NCI-H2081 treated with DMSO at 0.1 percent for 48 hours (cell line): Measurements from ENCODE around the gene HSD11B2.
A peak's percentile ranks its signal among the peaks of the same experiment; 100 is the strongest.

Experiments
- DNase-seq: peaks from one replicate; lab custom pipeline; 2025; lab: John Stamatoyannopoulos, UW

The HSD11B2 gene

DNA sequence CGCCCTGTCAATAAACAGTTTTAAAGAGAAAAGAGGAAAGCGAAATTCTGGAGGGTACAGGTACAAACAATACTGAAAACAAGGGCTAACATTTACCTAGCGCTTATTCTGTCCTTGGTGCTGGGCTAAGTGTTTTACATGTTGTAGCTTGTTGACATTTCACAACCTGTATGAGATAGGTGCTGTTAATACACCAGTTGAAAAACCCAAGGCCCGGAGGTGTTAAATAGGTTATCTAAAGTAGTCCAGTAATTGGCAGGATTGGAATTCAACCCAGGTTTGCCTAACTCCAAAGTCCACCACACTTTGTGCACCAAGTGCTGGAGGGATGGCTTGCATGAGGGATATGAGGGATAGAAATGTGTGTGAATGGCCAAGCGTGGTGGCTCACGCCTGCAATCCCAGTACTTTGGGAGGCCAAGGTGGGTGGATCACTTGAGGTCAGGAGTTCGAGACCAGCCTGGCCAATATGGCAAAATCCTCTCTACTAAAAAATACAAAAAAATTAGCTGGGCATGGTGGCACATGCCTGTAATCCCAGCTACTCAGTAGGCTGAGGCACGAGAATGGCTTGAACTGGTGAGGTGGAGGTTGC lies 47.1 kb downstream of the HSD11B2 start:
- DNase-seq = no peak

DNA sequence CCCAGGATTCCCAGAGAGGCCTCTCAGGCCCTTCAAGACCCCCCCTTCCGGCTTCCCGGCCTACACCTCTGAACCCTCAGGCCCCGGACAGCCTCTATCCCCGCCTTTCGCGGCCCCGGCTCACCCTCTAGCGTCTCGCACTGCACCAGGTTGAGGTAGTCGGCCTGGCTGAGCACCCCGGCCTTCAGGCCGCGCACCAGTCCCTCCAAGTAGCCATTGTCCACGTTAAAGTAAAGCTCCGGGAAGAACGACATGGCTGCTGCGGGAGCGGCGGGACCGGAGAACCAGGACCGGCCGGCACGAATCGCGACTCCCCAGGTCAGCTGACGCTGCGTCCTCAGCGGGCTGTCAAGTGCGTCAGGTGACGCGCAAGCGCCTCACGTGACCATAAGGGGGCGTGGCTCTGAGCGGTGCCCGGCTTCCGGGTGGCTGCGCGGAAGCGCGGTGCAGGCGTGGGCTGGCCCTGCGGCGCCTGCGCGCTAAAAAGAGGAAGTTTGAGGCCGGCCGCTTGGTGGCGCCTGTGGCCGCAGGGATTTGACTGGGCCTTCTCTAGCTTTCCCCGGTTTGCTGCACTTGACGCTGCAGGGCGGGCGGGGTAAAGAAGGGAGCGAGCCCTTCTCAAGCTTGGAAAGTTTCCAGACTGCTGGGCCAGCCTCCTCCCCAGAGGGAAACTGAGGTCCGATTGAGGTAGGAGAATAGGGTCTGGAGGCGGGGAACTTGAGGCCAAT lies 50.1 kb downstream of the HSD11B2 start, which contains the start of gene ATP6V0D1:
ATP6V0D1 (minus strand) TSS at position 325 of the 728 bp plus-strand sequence; CDS start at position 254, 71 bp downstream.
- DNase-seq = peak; percentile 77

DNA sequence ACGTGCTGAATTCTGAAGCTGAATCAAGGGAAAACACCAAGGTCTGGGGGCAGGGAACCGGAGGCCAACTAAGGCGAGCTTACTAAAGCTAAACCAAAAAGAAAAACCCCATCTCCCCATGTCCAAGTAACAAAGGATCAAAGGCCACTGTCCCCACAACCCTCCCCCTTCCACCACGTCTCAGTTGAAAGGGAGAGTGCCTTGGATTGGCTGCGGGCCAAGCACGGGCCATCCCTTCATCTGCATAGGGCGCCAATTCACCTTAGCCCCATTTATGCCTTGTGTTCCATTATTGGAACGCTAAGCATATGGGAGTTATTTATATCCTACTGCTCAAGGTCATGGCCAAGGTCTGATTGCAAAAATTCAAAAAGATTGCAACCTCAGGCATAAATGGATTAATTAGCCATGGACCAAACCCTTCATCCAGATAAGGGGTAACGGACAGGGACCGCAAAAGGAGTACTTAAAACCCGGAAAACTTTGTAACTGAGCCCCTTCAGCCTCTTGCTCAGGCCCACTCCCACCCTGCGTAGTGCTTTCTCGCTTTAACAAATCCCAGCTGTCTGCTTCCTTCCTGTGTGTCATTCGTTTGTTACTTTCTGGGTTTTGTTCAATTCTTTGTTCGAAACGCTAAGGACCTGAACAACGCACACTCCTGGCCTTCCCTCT lies 50.8 kb downstream of the HSD11B2 start:
- DNase-seq = no peak

DNA sequence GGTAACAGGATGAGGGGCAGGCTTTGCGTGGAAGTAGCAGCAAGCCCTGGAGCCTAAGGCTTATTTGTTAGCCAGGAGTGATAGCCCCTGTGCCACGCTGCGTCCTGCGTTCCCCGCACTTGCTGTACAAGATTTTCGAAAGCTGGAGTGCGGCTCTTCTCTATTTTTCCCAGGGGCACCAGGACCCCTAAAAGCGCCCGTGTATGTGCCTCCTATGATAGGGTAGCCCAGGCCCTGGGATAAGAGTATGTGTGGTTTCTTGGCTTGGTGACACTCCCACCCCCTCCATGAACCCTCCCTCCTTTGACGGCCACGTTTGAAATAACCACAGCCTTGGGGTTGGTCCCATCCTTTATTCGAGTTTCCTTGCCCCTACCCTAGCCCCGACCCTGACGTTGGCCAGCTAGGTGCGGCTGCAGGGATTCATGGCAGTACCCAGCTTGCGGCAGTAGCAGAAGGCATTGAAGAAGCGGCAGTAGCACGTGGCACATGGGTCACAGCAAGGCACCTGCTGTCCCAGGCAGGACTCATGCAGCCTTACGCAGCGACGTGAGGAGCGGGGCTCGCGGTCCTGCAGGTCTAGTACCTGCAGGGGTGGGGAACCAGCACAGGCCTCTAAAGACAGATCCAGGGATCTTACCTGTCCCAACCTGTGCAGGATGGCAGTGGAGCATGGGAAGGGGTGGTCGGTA lies 51.5 kb downstream of the HSD11B2 start:
- no peak for DNase-seq

DNA sequence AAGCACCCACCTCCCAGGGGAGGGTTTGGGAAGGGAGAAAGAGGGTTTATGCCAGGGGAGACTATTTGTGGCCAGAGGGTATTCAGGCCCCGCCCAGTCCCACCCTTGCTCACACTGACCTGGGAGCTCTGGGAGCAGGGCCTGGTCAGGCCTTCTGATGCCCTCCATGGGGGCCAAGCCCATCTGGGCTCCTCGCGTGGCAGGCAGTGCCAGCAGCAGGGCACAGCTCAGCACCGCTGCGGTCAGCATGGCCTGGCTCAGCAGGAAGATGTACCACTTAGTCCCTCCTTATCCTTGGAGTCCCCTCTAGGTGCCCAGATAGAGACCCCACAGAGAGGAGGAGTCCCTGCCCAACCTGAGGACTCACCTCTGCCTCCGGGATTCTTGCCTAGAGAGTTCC lies 52.2 kb downstream of the HSD11B2 start, which contains the start of gene AGRP:
AGRP (minus strand) TSS at position 398 of the 400 bp plus-strand sequence; CDS start at position 249, 149 bp downstream.
- no peak for DNase-seq

DNA sequence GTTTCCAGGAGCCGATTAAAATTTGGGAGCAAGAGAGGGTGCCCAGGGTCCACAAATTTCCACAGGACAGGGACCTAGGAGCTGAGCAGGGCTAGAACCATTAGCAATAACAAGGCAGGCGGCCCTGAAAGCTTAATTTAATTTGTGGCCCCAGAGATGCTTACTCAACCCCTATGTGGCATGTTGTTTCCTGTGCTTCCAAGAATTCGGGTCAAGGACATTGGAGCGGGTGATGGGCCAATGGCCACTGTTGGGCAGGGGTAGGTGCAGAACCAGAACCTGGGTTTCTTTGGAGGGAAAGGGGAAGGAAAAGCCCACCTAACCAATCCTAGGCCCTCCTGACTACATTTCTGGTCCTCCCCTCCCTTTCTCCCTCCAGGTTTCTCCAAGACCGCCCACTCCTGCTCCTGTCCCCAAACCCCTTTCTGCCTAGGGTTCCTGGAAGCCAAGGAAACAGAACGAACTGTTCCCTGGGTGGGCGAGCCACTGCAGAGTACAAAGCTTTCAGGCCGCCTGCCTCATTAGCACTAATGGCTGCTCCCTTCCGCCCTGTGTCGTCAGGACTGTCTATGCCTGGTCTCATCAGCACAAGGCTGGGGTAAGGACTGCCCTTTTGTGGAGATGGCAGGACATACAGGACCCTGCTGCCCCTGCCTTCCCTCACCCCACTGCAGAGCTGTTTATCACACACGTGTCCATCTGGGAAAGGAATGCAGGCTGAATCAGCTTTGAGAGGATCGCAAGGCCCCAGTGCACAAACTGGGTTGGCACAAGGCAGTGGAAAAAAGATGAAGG lies 53.0 kb downstream of the HSD11B2 start:
- DNase-seq = no peak

DNA sequence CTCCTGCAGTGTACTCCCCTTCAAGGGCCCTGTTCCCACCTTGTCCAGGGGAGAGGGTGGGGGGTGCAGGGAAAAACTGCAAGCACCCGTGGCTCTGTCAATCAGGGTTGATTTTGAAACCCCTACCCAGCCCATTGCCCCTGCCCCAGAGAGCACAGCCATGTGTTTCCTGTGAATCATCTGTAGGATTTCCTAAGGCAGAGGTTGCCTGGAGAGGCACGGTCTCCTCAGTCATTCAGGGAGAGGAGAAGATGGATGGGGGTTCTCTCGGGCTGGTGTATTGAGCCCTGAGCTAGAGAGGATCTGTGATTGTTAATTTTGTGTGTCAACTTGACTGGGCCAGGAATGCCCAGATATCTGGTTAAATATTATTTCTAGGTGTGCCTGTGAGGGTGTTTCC lies 55.9 kb downstream of the HSD11B2 start:
- DNase-seq = no peak
